ENCODE data around the gene MICU1. TPM values are rescaled to one million over a fixed set of nuclear protein-coding genes. Genes with fewer than 3 reads are reported as not detected.

Gene MICU1
- total RNA-seq, 2 experiments from 2014 or later = 9.4 to 12.1 TPM

DNA sequence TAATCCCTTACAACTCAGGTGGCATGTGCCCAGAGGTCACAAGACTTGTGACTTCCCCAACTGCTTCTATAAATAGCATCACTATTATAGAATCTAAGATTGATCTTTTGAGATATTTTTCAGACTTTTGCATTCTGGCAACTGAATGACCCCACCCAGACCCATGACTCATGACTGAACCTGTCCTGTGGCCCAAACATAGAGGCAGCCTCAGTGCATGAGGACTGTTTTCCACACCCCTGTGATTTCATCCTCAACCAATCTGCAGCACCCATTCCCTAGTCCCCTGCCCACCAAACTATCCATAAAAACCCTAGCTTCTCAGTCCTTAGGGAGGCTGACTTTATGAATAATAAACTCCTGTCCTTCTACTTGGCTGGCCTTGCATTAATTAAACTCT is 84.5 kb downstream of the MICU1 start:
- Histone ChIP-seq H3K27ac (ENCODE audit: low read depth in 1 of 2, low read length in 2 of 2) (no peak overlapping the region), H3K36me3 (ENCODE audit: insufficient read depth, low read length) (peaks cover 14% of the 10 kb centered on the region), H3K27me3 (ENCODE audit: control insufficient read depth in 1 of 2, insufficient read depth in 2 of 2, low read length in 2 of 2) (no peaks in the 10 kb centered on the region), H3K9me3 (ENCODE audit: control insufficient read depth in 1 of 2, insufficient read depth in 1 of 2, low read length in 2 of 2) (peaks cover 10 to 16% of the 10 kb centered on the region in 2 experiments), H3K4me1 (ENCODE audit: insufficient read depth, low read length) (no peaks in the 10 kb centered on the region), H3K4me3 (ENCODE audit: low read length) (no peak overlapping the region)
- Mint-ChIP-seq H3K4me1 (ENCODE audit: low read depth) (no peaks in the 10 kb centered on the region), H3K27ac (no peak overlapping the region), H3K36me3 (ENCODE audit: low read depth) (peaks cover 83% of the 10 kb centered on the region), H3K27me3 (no peaks in the 10 kb centered on the region), H3K9me3 (peaks cover 4% of the 10 kb centered on the region), H3K4me3 (no peak overlapping the region)
- ChIA-PET CTCF (no interaction called here), POLR2A (no interaction called here)
- TF ChIP-seq, protein P1, sequence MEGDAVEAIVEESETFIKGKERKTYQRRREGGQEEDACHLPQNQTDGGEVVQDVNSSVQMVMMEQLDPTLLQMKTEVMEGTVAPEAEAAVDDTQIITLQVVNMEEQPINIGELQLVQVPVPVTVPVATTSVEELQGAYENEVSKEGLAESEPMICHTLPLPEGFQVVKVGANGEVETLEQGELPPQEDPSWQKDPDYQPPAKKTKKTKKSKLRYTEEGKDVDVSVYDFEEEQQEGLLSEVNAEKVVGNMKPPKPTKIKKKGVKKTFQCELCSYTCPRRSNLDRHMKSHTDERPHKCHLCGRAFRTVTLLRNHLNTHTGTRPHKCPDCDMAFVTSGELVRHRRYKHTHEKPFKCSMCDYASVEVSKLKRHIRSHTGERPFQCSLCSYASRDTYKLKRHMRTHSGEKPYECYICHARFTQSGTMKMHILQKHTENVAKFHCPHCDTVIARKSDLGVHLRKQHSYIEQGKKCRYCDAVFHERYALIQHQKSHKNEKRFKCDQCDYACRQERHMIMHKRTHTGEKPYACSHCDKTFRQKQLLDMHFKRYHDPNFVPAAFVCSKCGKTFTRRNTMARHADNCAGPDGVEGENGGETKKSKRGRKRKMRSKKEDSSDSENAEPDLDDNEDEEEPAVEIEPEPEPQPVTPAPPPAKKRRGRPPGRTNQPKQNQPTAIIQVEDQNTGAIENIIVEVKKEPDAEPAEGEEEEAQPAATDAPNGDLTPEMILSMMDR (IDR thresholded peaks at IDR 0.05) = no peak
- DNase-seq = no peak
- intact Hi-C loops (cut with DNase I, micrococcal nuclease) = no loop called here
- ATAC-seq (ENCODE audit: poor library complexity) = no peak

DNA sequence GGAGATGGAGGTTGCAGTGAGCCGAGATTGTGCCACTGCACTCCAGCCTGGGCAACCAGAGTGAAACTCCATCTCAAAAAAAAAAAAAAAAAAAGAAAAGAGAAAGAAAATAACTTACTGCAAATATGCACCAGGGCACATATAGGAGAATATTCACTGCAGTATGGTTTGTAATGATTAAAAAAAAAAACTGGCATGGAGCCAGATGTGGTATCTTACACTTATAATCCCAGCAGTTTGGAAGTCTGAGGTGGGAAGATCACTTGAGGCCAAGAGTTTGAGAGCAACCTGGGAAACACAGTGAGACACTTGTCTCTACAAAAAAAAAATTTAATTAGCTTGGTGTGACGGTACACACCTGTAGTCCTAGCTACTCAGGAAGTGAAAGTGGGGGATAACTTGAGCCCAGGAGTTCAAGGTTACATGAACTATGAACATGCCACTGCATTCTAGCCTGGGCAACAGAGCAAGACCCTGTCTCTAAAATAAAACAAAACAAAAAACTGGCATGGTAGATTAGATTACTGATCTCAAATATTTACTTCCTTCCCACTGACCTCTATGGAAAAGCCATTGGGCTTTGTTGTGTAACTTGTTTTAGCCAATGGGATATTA is 85.6 kb downstream of the MICU1 start:
- CTCF ChIA-PET = no interaction called here
- DNase-seq (no peak), ATAC-seq (ENCODE audit: poor library complexity) (no peak)
- no peaks in the 10 kb centered on the region for H3K27me3 Mint-ChIP-seq
- H3K4me1 Mint-ChIP-seq (ENCODE audit: low read depth) = no peaks in the 10 kb centered on the region
- TF ChIP-seq, protein P1 (IDR thresholded peaks at IDR 0.05) = no peak
- H3K27ac Mint-ChIP-seq = no peak overlapping the region
- H3K27ac ChIP-seq (ENCODE audit: low read depth in 1 of 2, low read length in 2 of 2) = no peak overlapping the region
- no peaks in the 10 kb centered on the region for H3K27me3 ChIP-seq (ENCODE audit: control insufficient read depth in 1 of 2, insufficient read depth in 2 of 2, low read length in 2 of 2)
- H3K9me3 Mint-ChIP-seq = peaks cover 4% of the 10 kb centered on the region
- POLR2A ChIA-PET = no interaction called here
- peaks cover 10 to 16% of the 10 kb centered on the region in 2 experiments for H3K9me3 ChIP-seq (ENCODE audit: control insufficient read depth in 1 of 2, insufficient read depth in 1 of 2, low read length in 2 of 2)
- intact Hi-C loops (cut with DNase I, micrococcal nuclease) = no loop called here
- H3K36me3 Mint-ChIP-seq (ENCODE audit: low read depth) = peaks cover 73% of the 10 kb centered on the region
- H3K4me3 ChIP-seq (ENCODE audit: low read length) = no peak overlapping the region
- H3K4me3 Mint-ChIP-seq = no peak overlapping the region
- H3K36me3 ChIP-seq (ENCODE audit: insufficient read depth, low read length) = peaks cover 11% of the 10 kb centered on the region
- no peaks in the 10 kb centered on the region for H3K4me1 ChIP-seq (ENCODE audit: insufficient read depth, low read length)

DNA sequence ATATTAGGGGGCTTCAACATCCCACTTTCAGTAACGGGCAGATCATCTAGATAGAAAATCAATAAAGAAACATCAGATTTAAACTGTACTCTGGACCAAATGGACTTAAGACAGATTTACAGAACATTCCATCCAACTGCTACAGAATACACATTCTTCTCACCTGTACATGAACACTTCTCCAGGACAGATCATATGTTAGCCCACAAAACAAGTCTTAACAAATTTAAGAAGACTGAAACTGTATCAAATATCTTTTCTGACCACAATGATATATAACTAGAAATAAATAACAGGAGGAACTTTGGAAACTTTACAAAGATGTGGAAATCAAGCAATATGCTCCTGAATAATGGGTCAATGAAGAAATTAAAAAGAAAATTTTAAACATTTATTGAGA is 86.7 kb downstream of the MICU1 start:
- ATAC-seq (ENCODE audit: poor library complexity) = no peak

More for the DNA sequence above, 86.7 kb downstream of the MICU1 start:
- Mint-ChIP-seq H3K9me3 (peaks cover 4% of the 10 kb centered on the region), H3K27me3 (no peaks in the 10 kb centered on the region), H3K4me3 (no peak overlapping the region), H3K4me1 (ENCODE audit: low read depth) (no peaks in the 10 kb centered on the region), H3K27ac (no peak overlapping the region), H3K36me3 (ENCODE audit: low read depth) (peaks cover 65% of the 10 kb centered on the region)
- Histone ChIP-seq H3K36me3 (ENCODE audit: insufficient read depth, low read length) (peaks cover 6% of the 10 kb centered on the region), H3K4me1 (ENCODE audit: insufficient read depth, low read length) (no peaks in the 10 kb centered on the region), H3K27me3 (ENCODE audit: control insufficient read depth in 1 of 2, insufficient read depth in 2 of 2, low read length in 2 of 2) (no peaks in the 10 kb centered on the region), H3K9me3 (ENCODE audit: control insufficient read depth in 1 of 2, insufficient read depth in 1 of 2, low read length in 2 of 2) (peaks cover 10 to 16% of the 10 kb centered on the region in 2 experiments), H3K4me3 (ENCODE audit: low read length) (no peak overlapping the region), H3K27ac (ENCODE audit: low read depth in 1 of 2, low read length in 2 of 2) (no peak overlapping the region)
- ChIA-PET POLR2A (no interaction called here), CTCF (no interaction called here)
- no peak for DNase-seq
- TF ChIP-seq, protein P1 (IDR thresholded peaks at IDR 0.05) = no peak
- intact Hi-C loops (cut with DNase I, micrococcal nuclease) = no loop called here
